Subcutaneous abdominal adipose tissue (tissue), 5 donors: ENCODE data around the gene SMAP2.

ENCODE experiments used
- H3K27ac ChIP-seq: one replicate; pipeline ENCODE4 v1.7.0; 2013; ENCODE audit warnings: low read depth, mild to moderate bottlenecking, inconsistent platforms, low read length, moderate library complexity
- H3K27me3 ChIP-seq, 5 donors: one replicate each; pipeline ENCODE4 v1.7.0; 2013; ENCODE audit warnings: low read length in 5 of 5, inconsistent platforms in 1 of 5; ENCODE audit not compliant: control insufficient read depth in 5 of 5, insufficient read depth in 4 of 5
- H3K36me3 ChIP-seq, 5 donors: one replicate each; pipeline ENCODE4 v1.7.0; 2013; ENCODE audit warnings: low read length in 5 of 5; ENCODE audit not compliant: control insufficient read depth in 5 of 5, insufficient read depth in 5 of 5
- H3K4me1 ChIP-seq, 5 donors: one replicate each; pipeline ENCODE4 v1.7.0; 2013; ENCODE audit warnings: low read length in 5 of 5, mild to moderate bottlenecking in 3 of 5, moderate library complexity in 1 of 5; ENCODE audit not compliant: control insufficient read depth in 5 of 5, insufficient read depth in 5 of 5
- H3K4me3 ChIP-seq, 5 donors: one replicate each; pipeline ENCODE4 v1.7.0; 2013; ENCODE audit warnings: low read length in 5 of 5, low read depth in 1 of 5
- H3K9ac ChIP-seq, 5 donors: one replicate each; pipeline ENCODE4 v1.7.0; 2013; ENCODE audit warnings: low read length in 5 of 5, mild to moderate bottlenecking in 4 of 5, moderate library complexity in 3 of 5
- H3K9me3 ChIP-seq, 5 donors: one replicate each; pipeline ENCODE4 v1.7.0; 2013; ENCODE audit warnings: low read length in 5 of 5; ENCODE audit not compliant: control insufficient read depth in 5 of 5
- donor health status: healthy.
- donor health status: healthy.
- donor health status: healthy.
- donor health status: healthy.
- donor health status: healthy.

Gene SMAP2

GRCh38 chr1:40413527-40414252, 40.2 kb downstream of the SMAP2 start:
- H3K4me3 ChIP-seq, result no peak overlapping the region
- peaks cover 54 to 85% (median 64%) of the 10 kb centered on the region in 5 donors for H3K36me3 ChIP-seq
- no peak overlapping the region for H3K9ac ChIP-seq
- peaks cover 0 to 6% (median 0%) of the 10 kb centered on the region in 5 donors for H3K4me1 ChIP-seq
- H3K27ac ChIP-seq, result no peak overlapping the region
- no peaks in the 10 kb centered on the region for H3K9me3 ChIP-seq
- no peaks in the 10 kb centered on the region for H3K27me3 ChIP-seq

- Histone ChIP-seq H3K4me3 (no peak overlapping the region), H3K27me3 (no peaks in the 10 kb centered on the region), H3K27ac (no peak overlapping the region), H3K9me3 (no peaks in the 10 kb centered on the region), H3K36me3 (peaks cover 52 to 82% (median 63%) of the 10 kb centered on the region in 5 donors), H3K4me1 (peaks cover 0 to 6% (median 0%) of the 10 kb centered on the region in 5 donors), H3K9ac (no peak overlapping the region)
Measured at GRCh38 chr1:40414331-40414730, 40.8 kb downstream of the SMAP2 start.

GRCh38 chr1:40416709-40417108, 43.2 kb downstream of the SMAP2 start:
- peaks cover 43 to 72% (median 53%) of the 10 kb centered on the region in 5 donors for H3K36me3 ChIP-seq
- no peaks in the 10 kb centered on the region for H3K9me3 ChIP-seq
- peaks cover 2 to 3% (median 3%) of the 10 kb centered on the region in 5 donors for H3K4me1 ChIP-seq
- no peak overlapping the region for H3K27ac ChIP-seq
- no peaks in the 10 kb centered on the region for H3K27me3 ChIP-seq
- no peak overlapping the region for H3K9ac ChIP-seq
- H3K4me3 ChIP-seq, result no peak overlapping the region

- Histone ChIP-seq H3K36me3 (peaks cover 19 to 49% (median 31%) of the 10 kb centered on the region in 5 donors), H3K9ac (no peak overlapping the region), H3K4me3 (no peak overlapping the region), H3K9me3 (no peaks in the 10 kb centered on the region), H3K27ac (no peak overlapping the region), H3K27me3 (no peaks in the 10 kb centered on the region), H3K4me1 (peaks cover 2 to 23% (median 12%) of the 10 kb centered on the region in 5 donors)
Measured at GRCh38 chr1:40421431-40422384, 48.2 kb downstream of the SMAP2 start.

GRCh38 chr1:40422630-40423263, 49.2 kb downstream of the SMAP2 start:
- Histone ChIP-seq H3K9me3 (no peaks in the 10 kb centered on the region), H3K36me3 (peaks cover 10 to 38% (median 20%) of the 10 kb centered on the region in 5 donors), H3K4me3 (no peak overlapping the region), H3K27me3 (no peaks in the 10 kb centered on the region), H3K9ac (no peak overlapping the region), H3K4me1 (peaks cover 2 to 23% (median 12%) of the 10 kb centered on the region in 5 donors), H3K27ac (no peak overlapping the region)

GRCh38 chr1:40423264-40423642, 49.7 kb downstream of the SMAP2 start:
- H3K27me3 ChIP-seq, result no peaks in the 10 kb centered on the region
- H3K4me1 ChIP-seq, result peaks cover 2 to 23% (median 12%) of the 10 kb centered on the region in 5 donors
- no peak overlapping the region for H3K9ac ChIP-seq
- H3K36me3 ChIP-seq, result peaks cover 10 to 36% (median 18%) of the 10 kb centered on the region in 5 donors
- H3K27ac ChIP-seq, result no peak overlapping the region
- no peak overlapping the region for H3K4me3 ChIP-seq
- H3K9me3 ChIP-seq, result no peaks in the 10 kb centered on the region

GRCh38 chr1:40423951-40424618, 50.6 kb downstream of the SMAP2 start:
- Histone ChIP-seq H3K4me1 (peaks cover 2 to 23% (median 12%) of the 10 kb centered on the region in 5 donors), H3K4me3 (no peak overlapping the region), H3K9me3 (no peaks in the 10 kb centered on the region), H3K27ac (no peak overlapping the region), H3K27me3 (no peaks in the 10 kb centered on the region), H3K9ac (no peak overlapping the region), H3K36me3 (peaks cover 2 to 29% (median 10%) of the 10 kb centered on the region in 5 donors)

- Histone ChIP-seq H3K36me3 (peaks cover 0 to 23% (median 8%) of the 10 kb centered on the region in 5 donors), H3K4me3 (no peak overlapping the region), H3K9ac (no peak overlapping the region), H3K27ac (no peak overlapping the region), H3K9me3 (no peaks in the 10 kb centered on the region), H3K4me1 (peaks cover 2 to 23% (median 12%) of the 10 kb centered on the region in 5 donors), H3K27me3 (no peaks in the 10 kb centered on the region)
Measured at GRCh38 chr1:40425198-40425597, 51.7 kb downstream of the SMAP2 start.

GRCh38 chr1:40431385-40431784, 57.9 kb downstream of the SMAP2 start:
- Histone ChIP-seq H3K4me3 (no peak overlapping the region), H3K27me3 (no peaks in the 10 kb centered on the region), H3K36me3 (no peaks in the 10 kb centered on the region), H3K9ac (no peak overlapping the region), H3K4me1 (no peaks in the 10 kb centered on the region), H3K9me3 (no peaks in the 10 kb centered on the region), H3K27ac (no peak overlapping the region)
